IMR-90 (cell line): ENCODE results near the gene PLXNA1. TPM values are rescaled to one million over a fixed set of nuclear protein-coding genes. Genes with fewer than 3 reads are reported as not detected.

Source experiments
- ATAC-seq: fragments of 200-7000 bp; cut with Tn5 transposase; 2 replicates; pipeline ENCODE4 v1.9.1; 2020; ENCODE audit warnings: low read depth, mild to moderate bottlenecking, moderate library complexity
- BruUV-seq: library from RNA; stranded (reverse); fragments of 400-500 nt; replicated peaks from 2 replicates; lab custom pipeline; 2021; lab: Mats Ljungman, UMichigan
- CTCF ChIA-PET: fragments of 300-600 bp; formaldehyde crosslinking; extraction: SDS; loops from one replicate; lab custom pipeline; 2021; ENCODE audit warnings: antibody characterized with exemption; lab: Yijun Ruan, JAX
- POLR2A ChIA-PET: fragments of 300-600 bp; sonication (Branson Sonifier 250); formaldehyde crosslinking; loops from one replicate; lab custom pipeline; 2022; ENCODE audit warnings: antibody characterized with exemption; ENCODE audit not compliant: unreplicated experiment; lab: Charles Lee
- DNase-seq: peaks from one replicate; pipeline ENCODE4 v3.0.0; 2013
- H2AFZ ChIP-seq: replicated peaks from 2 replicates; pipeline ENCODE3; 2013; ENCODE audit warnings: low read length, mild to moderate bottlenecking; ENCODE audit not compliant: poor library complexity
- H2AK5ac ChIP-seq: 2 replicates; pipeline ENCODE4 v1.6.1; 2013; ENCODE audit warnings: low read depth, low read length, inconsistent platforms
- H2AK9ac ChIP-seq: replicated peaks from 2 replicates; pipeline ENCODE3; 2013; ENCODE audit warnings: mild to moderate bottlenecking, low read depth, low read length, moderate library complexity; ENCODE audit not compliant: poor library complexity
- H2BK120ac ChIP-seq: 2 replicates; pipeline ENCODE4 v1.6.1; 2013; ENCODE audit warnings: low read depth, low read length, inconsistent platforms
- H2BK15ac ChIP-seq: 3 replicates; pipeline ENCODE4 v1.6.1; 2013; ENCODE audit warnings: low read depth, low read length, inconsistent platforms
- H2BK20ac ChIP-seq: 2 replicates; pipeline ENCODE4 v1.6.1; 2013; ENCODE audit warnings: low read depth, mild to moderate bottlenecking, inconsistent platforms, low read length, moderate library complexity
- H2BK5ac ChIP-seq: 2 replicates; pipeline ENCODE4 v1.6.1; 2013; ENCODE audit warnings: mild to moderate bottlenecking, low read depth, low read length, inconsistent platforms; ENCODE audit not compliant: poor library complexity, severe bottlenecking
- H3K14ac ChIP-seq: replicated peaks from 2 replicates; pipeline ENCODE4 v1.6.1; 2013; ENCODE audit warnings: low read depth, low read length, inconsistent platforms
- H3K18ac ChIP-seq: 2 replicates; pipeline ENCODE4 v1.6.1; 2013; ENCODE audit warnings: low read depth, low read length, control low read depth
- H3K23ac ChIP-seq: 2 replicates; pipeline ENCODE4 v1.6.1; 2013; ENCODE audit warnings: low read depth, low read length, inconsistent platforms
- H3K27ac ChIP-seq: 2 replicates; pipeline ENCODE4 v1.5.1; 2013; ENCODE audit warnings: mild to moderate bottlenecking, control low read depth, low read length; ENCODE audit not compliant: insufficient read depth
- H3K27me3 ChIP-seq: 2 replicates; pipeline ENCODE4 v1.6.1; 2013; ENCODE audit warnings: low read length; ENCODE audit not compliant: control insufficient read depth, insufficient read depth
- H3K36me3 ChIP-seq: 2 replicates; pipeline ENCODE4 v1.6.1; 2013; ENCODE audit warnings: low read length, mixed read lengths; ENCODE audit not compliant: control insufficient read depth, insufficient read depth
- H3K4ac ChIP-seq: 2 replicates; pipeline ENCODE4 v1.6.1; 2013; ENCODE audit warnings: low read depth, low read length, inconsistent platforms
- H3K4me1 ChIP-seq: 2 replicates; pipeline ENCODE4 v1.6.1; 2013; ENCODE audit warnings: low read length, mixed read lengths; ENCODE audit not compliant: control insufficient read depth, insufficient read depth
- H3K4me2 ChIP-seq: 2 replicates; pipeline ENCODE4 v1.6.1; 2013; ENCODE audit warnings: low read depth, mild to moderate bottlenecking, control low read depth, low read length, moderate library complexity
- H3K4me3 ChIP-seq: 2 replicates; pipeline ENCODE4 v1.5.1; 2013; ENCODE audit warnings: low read depth, mild to moderate bottlenecking, control low read depth, low read length, moderate library complexity; ENCODE audit not compliant: insufficient read depth
- H3K56ac ChIP-seq: 2 replicates; pipeline ENCODE4 v1.6.1; 2013; ENCODE audit warnings: low read length, inconsistent platforms; ENCODE audit not compliant: insufficient read depth; ENCODE audit errors: extremely low read depth
- H3K79me1 ChIP-seq, 2 experiments: 2 replicates each; pipeline ENCODE4 v1.6.1; 2013; ENCODE audit warnings: low read length in 2 of 2, inconsistent platforms in 1 of 2, low read depth in 1 of 2
- H3K9ac ChIP-seq: 2 replicates; pipeline ENCODE4 v1.6.1; 2013; ENCODE audit warnings: low read depth, low read length, control low read depth
- H3K9me1 ChIP-seq: 2 replicates; pipeline ENCODE4 v1.6.1; 2013; ENCODE audit warnings: low read length, inconsistent platforms; ENCODE audit not compliant: insufficient read depth
- H3K9me3 ChIP-seq: 2 replicates; pipeline ENCODE4 v1.6.1; 2013; ENCODE audit warnings: low read length; ENCODE audit not compliant: control insufficient read depth, insufficient read depth
- H4K20me1 ChIP-seq: 2 replicates; pipeline ENCODE4 v1.6.1; 2013; ENCODE audit warnings: low read length, inconsistent platforms; ENCODE audit not compliant: insufficient read depth
- H4K5ac ChIP-seq: 2 replicates; pipeline ENCODE4 v1.6.1; 2013; ENCODE audit warnings: mild to moderate bottlenecking, low read depth, low read length, control low read depth
- H4K8ac ChIP-seq, 2 experiments: 2 replicates each; pipeline ENCODE4 v1.6.1; 2013; ENCODE audit warnings: low read depth in 2 of 2, low read length in 2 of 2, control low read depth in 1 of 2, inconsistent platforms in 1 of 2
- H4K91ac ChIP-seq: 2 replicates; pipeline ENCODE4 v1.6.1; 2013; ENCODE audit warnings: low read depth, low read length, inconsistent platforms; ENCODE audit not compliant: insufficient read depth
- BHLHE40 ChIP-seq: fragments of 150-350 bp; IDR thresholded peaks from 2 replicates; pipeline ENCODE4 v1.6.1; 2016; ENCODE audit warnings: mild to moderate bottlenecking, low read depth, low read length
- CEBPB ChIP-seq: IDR thresholded peaks from 2 replicates; pipeline ENCODE4 v1.6.1; 2012; ENCODE audit warnings: low read depth, low read length, improper control_type of control experiment
- FOS ChIP-seq: fragments of 150-350 bp; IDR thresholded peaks from 2 replicates; pipeline ENCODE4 v1.6.1; 2016; ENCODE audit warnings: low read depth, low read length
- MAZ ChIP-seq: IDR thresholded peaks from 2 replicates; pipeline ENCODE4 v1.6.1; 2012; ENCODE audit warnings: low read depth, mild to moderate bottlenecking, low read length, improper control_type of control experiment, moderate library complexity, borderline replicate concordance
- MXI1 ChIP-seq: IDR thresholded peaks from 2 replicates; pipeline ENCODE4 v1.6.1; 2012; ENCODE audit warnings: low read depth, mild to moderate bottlenecking, low read length, moderate library complexity, borderline replicate concordance
- RAD21 ChIP-seq: IDR thresholded peaks from 2 replicates; pipeline ENCODE4 v1.6.1; 2012; ENCODE audit warnings: low read length, improper control_type of control experiment
- RCOR1 ChIP-seq: IDR thresholded peaks from 2 replicates; pipeline ENCODE4 v1.6.1; 2012; ENCODE audit warnings: mild to moderate bottlenecking, low read length, improper control_type of control experiment; ENCODE audit not compliant: insufficient replicate concordance
- RFX5 ChIP-seq: IDR thresholded peaks from 2 replicates; pipeline ENCODE4 v1.8.0; 2012; ENCODE audit warnings: low read depth, mild to moderate bottlenecking, low read length, moderate library complexity
- SMC3 ChIP-seq: fragments of 150-350 bp; IDR thresholded peaks from 2 replicates; pipeline ENCODE4 v1.6.1; 2016; ENCODE audit warnings: low read depth, mild to moderate bottlenecking, antibody characterized with exemption, low read length, moderate library complexity
- WGBS, 2 experiments: methylation state at CpG; one replicate each; pipeline versions ENCODE4 v1.1.5 to v1.1.7; 2013; ENCODE audit warnings: missing lambda C conversion rate in 2 of 2; ENCODE audit not compliant: insufficient read length in 1 of 2; ENCODE audit errors: extremely low coverage in 2 of 2; 5-methylcytosine and 5-hydroxymethylcytosine counted together
- dilution Hi-C: fragments of 300-500 bp; cut with HindIII; formaldehyde crosslinking; loops from one replicate; pipeline ENCODE4 v1.14.3; 2018; ENCODE audit warnings: low sequenced_read_pairs; ENCODE audit not compliant: unreplicated experiment
- in situ Hi-C: fragments of 300-500 bp; cut with MboI; formaldehyde crosslinking; loops from 3 replicates; pipeline ENCODE4 v1.14.3; 2019; ENCODE audit warnings: low sequenced_read_pairs, inconsistent platforms, mixed read lengths
- intact Hi-C: fragments of 100-400 bp; cut with micrococcal nuclease; formaldehyde crosslinking; loops from 2 replicates; pipeline ENCODE4 v1.10.0; 2022
- polyA plus RNA-seq, 3 experiments: library from polyadenylated mRNA; depleted of rRNA; stranded (reverse); fragments of >200 nt; gene quantifications; 2 replicates each; pipeline ENCODE4 v1.2.3, GENCODE V29; 2012; ENCODE audit warnings: low replicate concordance in 1 of 3
- total RNA-seq: library from RNA; depleted of rRNA; stranded (reverse); fragments of >200 nt; gene quantifications from 2 replicates; pipeline ENCODE4 v1.2.3, GENCODE V29; 2012
- TF ChIP-seq, protein P1 (sequence below): fragments of 150-350 bp; IDR thresholded peaks from 2 replicates; pipeline ENCODE4 v1.6.1; 2016; ENCODE audit warnings: low read depth, mild to moderate bottlenecking, low read length, moderate library complexity, borderline replicate concordance
- TF ChIP-seq, protein P2 (sequence below): fragments of 150-350 bp; IDR thresholded peaks from 2 replicates; pipeline ENCODE4 v1.6.1; 2017; ENCODE audit warnings: mild to moderate bottlenecking, antibody characterized with exemption, low read length, low read depth

PLXNA1 gene
- total and polyA plus RNA-seq, 2 of the 4 experiments (the other 2 are of a cell fraction): 13.6 to 49.4 TPM

- H2BK5ac ChIP-seq: no peak overlapping the region
- H4K20me1 ChIP-seq: peaks cover 5% of the 10 kb centered on the region; the same call in 1 of the 2 replicates
- peaks cover 5% of the 10 kb centered on the region for H3K9me1 ChIP-seq
- H3K79me1 ChIP-seq: peaks cover under 1 to 18% of the 10 kb centered on the region in 2 experiments; a peak in 1 of 4 replicates
- H2AFZ ChIP-seq: no peak overlapping the region
- CTCF ChIA-PET: no interaction called here
- H3K14ac ChIP-seq: no peak overlapping the region
- BruUV-seq: TSS peak; percentile 56
- no peak overlapping the region for H2BK15ac ChIP-seq
- POLR2A ChIA-PET: no interaction called here
- H4K5ac ChIP-seq: no peak overlapping the region
- H3K4me3 ChIP-seq: no peak overlapping the region
- in situ Hi-C loops (no loop called here), dilution Hi-C loops (no loop called here), intact Hi-C loops (no loop called here)
- H3K36me3 ChIP-seq: peaks cover 80% of the 10 kb centered on the region
- peaks cover 12% of the 10 kb centered on the region for H3K4me1 ChIP-seq
- no peak overlapping the region for H3K23ac ChIP-seq
- H2AK5ac ChIP-seq: no peak overlapping the region
- WGBS, 2 experiments: 98% methylated on average over 8 of the region's 17 CpGs; no CpG with 5 or more reads in 1 of the 2 experiments
- no peaks in the 10 kb centered on the region for H3K27me3 ChIP-seq
- H3K18ac ChIP-seq: no peak overlapping the region
- no peaks in the 10 kb centered on the region for H3K9me3 ChIP-seq
- no peak for TF ChIP-seq MAZ
- no peak for TF ChIP-seq RCOR1
- TF ChIP-seq RAD21: no peak
- no peak for TF ChIP-seq BHLHE40
- no peak for TF ChIP-seq SMC3
- TF ChIP-seq, protein P1, sequence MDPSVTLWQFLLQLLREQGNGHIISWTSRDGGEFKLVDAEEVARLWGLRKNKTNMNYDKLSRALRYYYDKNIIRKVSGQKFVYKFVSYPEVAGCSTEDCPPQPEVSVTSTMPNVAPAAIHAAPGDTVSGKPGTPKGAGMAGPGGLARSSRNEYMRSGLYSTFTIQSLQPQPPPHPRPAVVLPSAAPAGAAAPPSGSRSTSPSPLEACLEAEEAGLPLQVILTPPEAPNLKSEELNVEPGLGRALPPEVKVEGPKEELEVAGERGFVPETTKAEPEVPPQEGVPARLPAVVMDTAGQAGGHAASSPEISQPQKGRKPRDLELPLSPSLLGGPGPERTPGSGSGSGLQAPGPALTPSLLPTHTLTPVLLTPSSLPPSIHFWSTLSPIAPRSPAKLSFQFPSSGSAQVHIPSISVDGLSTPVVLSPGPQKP: no peak
- no peak for TF ChIP-seq RFX5
- TF ChIP-seq, protein P2, sequence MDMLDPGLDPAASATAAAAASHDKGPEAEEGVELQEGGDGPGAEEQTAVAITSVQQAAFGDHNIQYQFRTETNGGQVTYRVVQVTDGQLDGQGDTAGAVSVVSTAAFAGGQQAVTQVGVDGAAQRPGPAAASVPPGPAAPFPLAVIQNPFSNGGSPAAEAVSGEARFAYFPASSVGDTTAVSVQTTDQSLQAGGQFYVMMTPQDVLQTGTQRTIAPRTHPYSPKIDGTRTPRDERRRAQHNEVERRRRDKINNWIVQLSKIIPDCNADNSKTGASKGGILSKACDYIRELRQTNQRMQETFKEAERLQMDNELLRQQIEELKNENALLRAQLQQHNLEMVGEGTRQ: no peak
- TF ChIP-seq FOS: no peak
- no peak for TF ChIP-seq CEBPB
- no peak for TF ChIP-seq MXI1
- H3K9ac ChIP-seq: no peak overlapping the region
- no peak overlapping the region for H2AK9ac ChIP-seq
- no peak overlapping the region for H3K4me2 ChIP-seq
- no peak overlapping the region for H2BK120ac ChIP-seq
- no peak overlapping the region for H3K27ac ChIP-seq
- H4K8ac ChIP-seq: no peak overlapping the region
- DNase-seq: no peak
- H4K91ac ChIP-seq: no peak overlapping the region
- no peak overlapping the region for H2BK20ac ChIP-seq
- no peak overlapping the region for H3K4ac ChIP-seq
- H3K56ac ChIP-seq: no peak overlapping the region
- no peak for ATAC-seq
Observed at GRCh38 chr3:127017781-127018180, 34.9 kb downstream of the PLXNA1 start.
